Measurements from ENCODE around the gene IGFBP3. TPM values are rescaled to one million over a fixed set of nuclear protein-coding genes. Genes with fewer than 3 reads are reported as not detected.

IGFBP3 gene
- total RNA-seq, 1 donor, result 2,181 TPM

- TF ChIP-seq, protein P1, sequence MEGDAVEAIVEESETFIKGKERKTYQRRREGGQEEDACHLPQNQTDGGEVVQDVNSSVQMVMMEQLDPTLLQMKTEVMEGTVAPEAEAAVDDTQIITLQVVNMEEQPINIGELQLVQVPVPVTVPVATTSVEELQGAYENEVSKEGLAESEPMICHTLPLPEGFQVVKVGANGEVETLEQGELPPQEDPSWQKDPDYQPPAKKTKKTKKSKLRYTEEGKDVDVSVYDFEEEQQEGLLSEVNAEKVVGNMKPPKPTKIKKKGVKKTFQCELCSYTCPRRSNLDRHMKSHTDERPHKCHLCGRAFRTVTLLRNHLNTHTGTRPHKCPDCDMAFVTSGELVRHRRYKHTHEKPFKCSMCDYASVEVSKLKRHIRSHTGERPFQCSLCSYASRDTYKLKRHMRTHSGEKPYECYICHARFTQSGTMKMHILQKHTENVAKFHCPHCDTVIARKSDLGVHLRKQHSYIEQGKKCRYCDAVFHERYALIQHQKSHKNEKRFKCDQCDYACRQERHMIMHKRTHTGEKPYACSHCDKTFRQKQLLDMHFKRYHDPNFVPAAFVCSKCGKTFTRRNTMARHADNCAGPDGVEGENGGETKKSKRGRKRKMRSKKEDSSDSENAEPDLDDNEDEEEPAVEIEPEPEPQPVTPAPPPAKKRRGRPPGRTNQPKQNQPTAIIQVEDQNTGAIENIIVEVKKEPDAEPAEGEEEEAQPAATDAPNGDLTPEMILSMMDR (IDR thresholded peaks at IDR 0.05; ENCODE audit: extremely low read depth, low read depth, low read length), result no peak
- H3K27ac ChIP-seq (ENCODE audit: low read depth, low read length), result no peak overlapping the region
- H3K27me3 ChIP-seq (ENCODE audit: insufficient read depth, low read length), result peaks cover 2% of the 10 kb centered on the region
- DNase-seq (ENCODE audit: insufficient read length, low spot score, missing footprints), result no peak
- no peak overlapping the region for H3K4me3 ChIP-seq (ENCODE audit: insufficient read depth, low read length)
- H3K36me3 ChIP-seq (ENCODE audit: insufficient read depth, low read length), result no peaks in the 10 kb centered on the region
- H3K4me1 ChIP-seq (ENCODE audit: insufficient read depth, low read length), result peaks cover 16% of the 10 kb centered on the region
- H3K4me2 ChIP-seq (ENCODE audit: insufficient read depth, low read length), result no peak overlapping the region
- no peaks in the 10 kb centered on the region for H4K20me1 ChIP-seq (ENCODE audit: insufficient read depth, low read length)
- H3K79me2 ChIP-seq (ENCODE audit: insufficient read depth, low read length), result no peaks in the 10 kb centered on the region
- H3K9me3 ChIP-seq (ENCODE audit: low read depth, low read length), result no peaks in the 10 kb centered on the region
- H2AFZ ChIP-seq (ENCODE audit: low read length), result no peak overlapping the region
Measured at GRCh38 chr7:45892407-45893035, 28.6 kb downstream of the IGFBP3 start.

- H3K79me2 ChIP-seq (ENCODE audit: insufficient read depth, low read length), result no peaks in the 10 kb centered on the region
- H2AFZ ChIP-seq (ENCODE audit: low read length), result no peak overlapping the region
- no peaks in the 10 kb centered on the region for H3K36me3 ChIP-seq (ENCODE audit: insufficient read depth, low read length)
- H3K4me3 ChIP-seq (ENCODE audit: insufficient read depth, low read length), result no peak overlapping the region
- H3K4me2 ChIP-seq (ENCODE audit: insufficient read depth, low read length), result no peak overlapping the region
- H3K9me3 ChIP-seq (ENCODE audit: low read depth, low read length), result no peaks in the 10 kb centered on the region
- peaks cover 14% of the 10 kb centered on the region for H3K4me1 ChIP-seq (ENCODE audit: insufficient read depth, low read length)
- no peak for DNase-seq (ENCODE audit: insufficient read length, low spot score, missing footprints)
- TF ChIP-seq, protein P1 (IDR thresholded peaks at IDR 0.05; ENCODE audit: extremely low read depth, low read depth, low read length), result no peak
- H4K20me1 ChIP-seq (ENCODE audit: insufficient read depth, low read length), result no peaks in the 10 kb centered on the region
- peaks cover 2% of the 10 kb centered on the region for H3K27me3 ChIP-seq (ENCODE audit: insufficient read depth, low read length)
- no peak overlapping the region for H3K27ac ChIP-seq (ENCODE audit: low read depth, low read length)
Measured at GRCh38 chr7:45891462-45892402, 29.3 kb downstream of the IGFBP3 start.

- H3K4me3 ChIP-seq (ENCODE audit: insufficient read depth, low read length), result no peak overlapping the region
- no peaks in the 10 kb centered on the region for H3K9me3 ChIP-seq (ENCODE audit: low read depth, low read length)
- H3K27me3 ChIP-seq (ENCODE audit: insufficient read depth, low read length), result peaks cover 2% of the 10 kb centered on the region
- no peaks in the 10 kb centered on the region for H3K79me2 ChIP-seq (ENCODE audit: insufficient read depth, low read length)
- H3K36me3 ChIP-seq (ENCODE audit: insufficient read depth, low read length), result no peaks in the 10 kb centered on the region
- H3K4me2 ChIP-seq (ENCODE audit: insufficient read depth, low read length), result no peak overlapping the region
- H3K4me1 ChIP-seq (ENCODE audit: insufficient read depth, low read length), result peaks cover 13% of the 10 kb centered on the region
- DNase-seq (ENCODE audit: insufficient read length, low spot score, missing footprints), result no peak
- no peaks in the 10 kb centered on the region for H4K20me1 ChIP-seq (ENCODE audit: insufficient read depth, low read length)
- TF ChIP-seq, protein P1 (IDR thresholded peaks at IDR 0.05; ENCODE audit: extremely low read depth, low read depth, low read length), result peak; percentile 73
- H3K27ac ChIP-seq (ENCODE audit: low read depth, low read length), result no peak overlapping the region
- no peak overlapping the region for H2AFZ ChIP-seq (ENCODE audit: low read length)
Measured at GRCh38 chr7:45890902-45891461, 30.1 kb downstream of the IGFBP3 start.
